Non-pigmented ciliary epithelial cell (primary cell): Measurements from ENCODE around the gene IL25.
"Not testable (repeated sequence)": the region's sequence is repeated elsewhere in the genome, so short reads cannot be mapped to it uniquely, and the experiment has no call there.

ENCODE experiments used
- DNase-seq: peaks from one replicate; pipeline ENCODE4 v3.0.0-alpha.2; 2010; ENCODE audit warnings: low read depth

Gene IL25

GRCh38 chr14:23388996-23389395 is 16.4 kb downstream of the IL25 start:
- no peak for DNase-seq

GRCh38 chr14:23389396-23389795 is 16.8 kb downstream of the IL25 start:
- DNase-seq, result no peak

DNA sequence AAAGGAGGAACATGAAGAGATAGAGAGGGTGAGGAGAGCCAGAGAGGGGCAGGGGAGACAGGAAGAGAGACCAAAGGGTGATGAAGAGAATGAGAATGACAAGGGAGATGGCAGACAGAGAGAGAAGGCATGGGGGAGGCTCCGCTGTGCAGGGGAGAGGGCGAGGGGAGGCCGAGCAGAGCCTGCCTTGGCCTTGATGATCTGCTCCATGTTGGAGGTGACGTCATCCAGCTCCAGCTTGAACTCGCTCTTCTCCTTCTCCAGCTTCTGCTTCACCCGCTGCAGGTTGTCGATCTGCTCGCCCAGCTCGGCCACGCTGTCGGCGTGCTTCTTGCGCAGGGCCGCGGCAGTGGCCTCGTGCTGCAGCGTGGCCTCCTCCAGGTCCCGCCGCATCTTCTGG is 17.3 kb downstream of the IL25 start:
- DNase-seq, result not testable (repeated sequence)

GRCh38 chr14:23392613-23393012 is 20.0 kb downstream of the IL25 start:
- no peak for DNase-seq

DNA sequence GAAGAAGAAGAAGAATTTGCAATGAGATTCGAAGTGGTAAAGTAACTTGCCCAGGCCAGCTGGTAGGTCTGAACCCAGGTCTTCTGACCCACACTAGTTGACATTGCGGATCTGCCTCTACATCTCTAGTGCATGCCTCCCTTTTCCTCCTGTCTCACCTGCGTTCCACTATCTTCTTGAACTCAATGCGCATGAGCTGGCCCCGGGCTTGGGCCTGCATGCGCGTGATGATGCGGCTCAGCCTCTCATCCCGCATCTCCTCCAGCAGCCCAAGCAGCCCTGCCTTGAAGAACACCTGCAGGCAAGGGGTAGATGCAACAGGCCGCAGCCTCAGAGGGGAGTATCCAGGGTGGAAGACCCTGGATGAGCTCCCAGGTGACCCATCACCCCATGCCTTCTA is 23.5 kb downstream of the IL25 start:
- no peak for DNase-seq

DNA sequence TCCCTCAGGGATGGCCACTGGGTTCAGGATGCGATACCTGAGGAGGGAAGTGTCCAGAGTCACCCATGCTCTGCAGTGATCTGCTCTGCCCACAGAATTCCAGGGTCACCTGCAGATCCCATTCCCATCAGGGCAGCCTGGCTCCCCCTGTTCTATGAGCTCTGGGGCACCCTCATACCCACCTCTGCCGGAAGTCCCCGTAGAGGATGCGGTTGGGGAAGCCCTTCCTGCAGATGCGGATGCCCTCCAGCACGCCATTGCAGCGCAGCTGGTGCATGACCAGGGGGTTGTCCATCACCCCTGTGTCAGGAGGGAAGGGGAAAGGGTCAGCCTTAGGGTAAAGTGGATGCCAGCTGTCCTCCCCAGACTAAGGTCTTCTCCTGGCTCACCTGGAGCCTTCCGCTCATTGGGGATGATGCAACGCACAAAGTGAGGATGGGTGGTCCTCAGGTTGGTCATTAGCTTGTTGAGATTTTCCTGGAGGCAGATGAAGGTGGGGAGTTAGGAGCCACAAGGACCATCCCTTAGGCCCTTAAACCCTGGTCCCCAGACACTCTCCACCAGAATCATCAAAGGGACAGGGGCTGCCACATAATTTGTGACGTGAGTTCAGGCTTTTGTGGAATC is 24.3 kb downstream of the IL25 start:
- no peak for DNase-seq

GRCh38 chr14:23398348-23398747 is 25.7 kb downstream of the IL25 start:
- no peak for DNase-seq

- DNase-seq, result no peak
These were observed 26.5 kb downstream of the IL25 start for GRCh38 chr14:23399136-23399535.

DNA sequence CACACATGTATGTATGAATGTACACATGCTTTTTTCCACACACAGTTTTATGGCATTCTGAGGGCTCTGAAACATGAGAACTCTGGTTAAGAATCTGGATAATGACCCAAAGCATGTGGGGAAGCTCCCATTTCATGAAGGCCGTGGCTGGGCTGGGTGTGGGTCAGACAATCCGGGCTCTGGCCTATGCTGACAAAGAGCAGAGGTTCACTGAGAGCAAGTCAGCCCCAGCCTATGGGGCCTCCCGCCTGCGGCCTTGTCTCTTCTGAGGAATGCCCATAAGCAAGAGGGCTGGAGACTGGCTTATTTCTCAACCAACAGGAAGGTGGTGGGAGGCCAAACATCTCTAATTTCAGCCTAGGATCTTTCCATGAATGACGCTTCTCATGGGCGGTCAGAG is 27.0 kb downstream of the IL25 start:
- no peak for DNase-seq

- DNase-seq, result not testable (repeated sequence)
These were observed 28.0 kb downstream of the IL25 start for GRCh38 chr14:23400496-23401149.

- DNase-seq, result no peak
These were observed 28.7 kb downstream of the IL25 start for GRCh38 chr14:23401291-23401690.

- no peak for DNase-seq
These were observed 29.9 kb downstream of the IL25 start for GRCh38 chr14:23402296-23403138.

- DNase-seq, result no peak
These were observed 30.5 kb downstream of the IL25 start for GRCh38 chr14:23403139-23403438.

- no peak for DNase-seq
These were observed 31.3 kb downstream of the IL25 start for GRCh38 chr14:23403908-23404307.

- no peak for DNase-seq
These were observed 31.8 kb downstream of the IL25 start for GRCh38 chr14:23404331-23404900.

DNA sequence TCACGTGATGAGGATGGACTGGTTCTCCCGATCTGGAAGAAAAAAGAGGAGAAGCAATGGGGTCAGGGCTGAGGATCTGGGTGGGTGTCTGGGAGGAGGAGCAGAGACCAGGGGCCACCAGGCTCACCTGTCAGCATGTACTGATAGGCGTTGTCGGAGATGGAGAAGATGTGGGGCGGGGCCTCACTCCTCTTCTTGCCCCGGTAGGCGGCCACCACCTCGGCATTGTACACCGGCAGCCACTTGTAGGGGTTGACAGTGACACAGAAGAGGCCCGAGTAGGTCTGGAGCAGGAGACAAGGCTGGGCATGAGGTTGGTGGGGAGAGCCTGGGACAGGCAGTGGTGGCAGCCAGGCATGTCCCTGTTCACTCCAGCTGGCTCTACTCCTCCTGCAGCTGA is 32.5 kb downstream of the IL25 start:
- DNase-seq, result no peak

DNA sequence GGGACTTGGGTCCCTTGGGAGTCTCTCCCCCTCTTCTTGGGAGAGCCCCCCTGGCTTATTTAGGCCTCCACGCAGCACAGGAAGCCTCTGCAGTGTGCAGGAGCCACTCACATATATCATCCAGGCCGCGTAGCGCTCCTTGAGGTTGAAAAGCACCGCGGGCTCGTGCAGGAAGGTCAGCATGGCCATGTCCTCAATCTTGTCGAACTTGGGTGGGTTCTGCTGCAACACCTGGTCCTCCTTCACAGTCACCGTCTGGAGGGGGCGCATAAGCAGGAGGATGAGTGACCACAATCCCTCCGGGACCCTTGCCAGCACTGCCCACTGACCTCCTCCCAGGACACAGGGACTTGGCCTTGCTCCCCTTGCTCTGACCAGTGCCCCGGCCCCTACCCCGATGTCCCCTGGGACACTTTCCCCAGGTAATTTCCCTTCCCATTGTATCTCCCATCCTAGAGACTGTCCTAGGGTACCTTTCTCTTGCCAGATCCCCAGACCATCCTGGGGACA is 33.0 kb downstream of the IL25 start:
- DNase-seq, result no peak

- no peak for DNase-seq
These were observed 33.6 kb downstream of the IL25 start for GRCh38 chr14:23406244-23406643.

- no peak for DNase-seq
These were observed 34.2 kb downstream of the IL25 start for GRCh38 chr14:23406725-23407355.

DNA sequence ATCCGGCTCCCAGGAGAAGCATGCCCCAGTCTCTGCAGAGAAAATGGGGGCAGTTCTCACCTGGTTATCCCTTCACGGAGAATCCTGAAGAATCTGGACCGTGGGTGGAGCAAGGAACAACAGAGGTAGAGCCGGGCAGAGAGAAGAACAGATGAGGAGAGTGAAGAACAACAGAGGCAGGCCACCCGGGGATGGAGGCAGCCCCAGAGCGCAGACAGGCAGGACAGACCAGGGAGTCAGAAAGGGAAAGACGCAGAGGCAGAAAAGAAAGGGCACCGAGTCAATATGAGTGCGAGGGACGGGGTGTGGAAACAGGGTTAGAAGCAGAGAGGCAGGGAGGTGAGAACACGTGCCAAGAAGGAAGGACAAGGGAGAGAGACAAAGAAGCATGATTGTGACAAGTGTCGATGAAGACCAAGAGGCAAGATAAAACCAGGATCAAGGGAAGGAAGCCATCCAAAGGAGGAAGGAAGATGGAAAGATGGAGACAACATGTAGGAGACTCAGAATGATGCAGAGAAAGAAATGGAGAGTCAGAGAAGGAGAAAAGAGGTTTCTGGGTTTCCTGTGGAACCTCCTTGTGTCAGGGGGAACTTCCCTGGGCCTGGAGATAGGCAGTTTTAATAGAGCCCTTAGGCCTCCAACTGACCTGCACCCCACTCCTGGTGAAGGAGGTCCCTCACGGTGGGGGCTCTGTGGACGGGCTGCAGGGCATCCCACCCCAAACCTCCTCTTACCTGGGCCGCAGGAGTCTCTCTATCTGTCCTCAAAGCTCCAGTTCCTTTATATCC is 35.1 kb downstream of the IL25 start, which contains the start of gene MYH6:
Gene MYH6, minus strand, starts transcription at position 758 of the 791 bp plus-strand sequence. CDS start 1,050 bp downstream, outside the sequence.
- DNase-seq, result no peak

GRCh38 chr14:23408307-23408630 is 35.7 kb downstream of the IL25 start:
- no peak for DNase-seq
